Hippocampal formation (tissue), 2 donors: ENCODE measurements around the gene RINL.
"Not testable (repeated sequence)": the region's sequence is repeated elsewhere in the genome, so short reads cannot be mapped to it uniquely, and the experiment has no call there.

Experiments
- DNase-seq, 2 donors: peaks; one replicate each; lab custom pipeline; 2025; lab: John Stamatoyannopoulos, UW

The RINL gene

DNA sequence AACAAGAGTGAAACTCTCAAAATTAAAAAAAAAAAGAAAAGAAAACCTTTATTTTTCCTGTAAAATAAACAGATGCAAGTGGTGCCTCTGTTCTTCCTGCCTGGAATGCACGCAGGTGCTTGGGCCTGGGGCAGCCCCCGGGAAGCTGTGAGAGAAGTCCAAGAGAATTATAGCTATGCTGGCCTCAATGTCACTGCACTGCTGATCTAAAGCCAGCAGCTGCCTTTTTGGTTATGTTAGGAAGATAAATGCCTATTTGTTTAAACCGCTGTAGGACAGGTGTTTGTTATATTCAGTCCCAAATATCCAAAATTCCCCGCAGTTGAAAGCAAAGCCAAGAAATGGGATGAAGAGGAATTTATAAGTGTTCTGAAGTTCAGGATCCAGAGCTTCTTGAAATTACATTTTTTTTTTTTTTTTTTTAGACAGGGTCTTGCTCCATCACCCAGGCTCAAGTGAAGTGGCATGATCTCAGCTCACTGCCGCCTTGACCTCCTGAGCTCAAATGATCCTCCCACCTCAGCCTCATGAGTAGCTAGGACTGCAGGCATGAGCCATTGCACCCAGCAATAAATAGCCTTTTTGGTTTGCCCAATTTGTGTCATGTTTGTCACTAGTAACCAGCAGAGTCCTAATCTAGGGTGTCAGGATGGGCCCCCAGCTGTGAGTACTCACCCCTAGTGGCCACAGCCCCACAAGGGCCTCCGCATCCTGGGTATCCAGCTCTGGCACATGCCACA lies 2.2 kb downstream of the RINL start:
- DNase-seq, result no peak

DNA sequence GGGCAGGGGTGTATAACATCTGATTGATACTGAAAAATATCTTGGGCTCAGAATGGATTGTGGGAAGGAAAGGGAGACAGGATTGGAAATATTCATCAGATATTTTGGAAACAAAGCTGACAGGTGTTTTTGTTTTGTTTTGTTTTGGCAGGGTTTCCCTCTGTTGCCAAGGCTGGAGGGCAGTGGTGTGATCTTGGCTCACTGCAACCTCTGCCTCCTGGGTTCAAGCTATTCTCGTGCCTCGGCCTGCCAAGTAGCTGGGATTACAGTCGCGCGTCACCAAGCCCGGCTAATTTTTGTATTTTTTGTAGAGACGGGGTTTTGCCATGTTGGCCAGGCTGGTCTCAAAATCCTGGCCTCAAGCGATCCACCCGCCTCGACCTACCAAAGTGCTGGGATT lies 4.7 kb downstream of the RINL start:
- DNase-seq, result not testable (repeated sequence)

DNA sequence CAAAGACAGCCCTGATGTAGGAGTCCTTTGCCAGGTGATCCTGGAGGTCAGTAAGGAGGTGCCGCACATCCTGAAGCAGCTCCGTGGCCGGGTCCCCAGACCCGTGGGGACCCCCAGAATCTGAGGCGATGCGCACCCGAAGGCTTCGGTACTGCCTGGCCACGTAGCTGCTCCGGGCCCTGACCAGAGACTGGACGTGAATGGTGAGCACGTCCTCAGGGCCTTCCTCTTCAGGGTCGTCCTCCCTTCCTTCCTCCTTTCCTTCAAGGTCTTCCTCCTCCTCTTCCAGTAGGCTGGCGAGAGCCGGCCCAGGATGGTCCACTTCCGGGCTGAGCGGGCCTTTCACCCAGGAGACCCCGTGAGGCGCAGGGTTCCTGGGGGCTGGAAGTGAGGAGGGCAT lies 7.5 kb downstream of the RINL start:
- no peak for DNase-seq

DNA sequence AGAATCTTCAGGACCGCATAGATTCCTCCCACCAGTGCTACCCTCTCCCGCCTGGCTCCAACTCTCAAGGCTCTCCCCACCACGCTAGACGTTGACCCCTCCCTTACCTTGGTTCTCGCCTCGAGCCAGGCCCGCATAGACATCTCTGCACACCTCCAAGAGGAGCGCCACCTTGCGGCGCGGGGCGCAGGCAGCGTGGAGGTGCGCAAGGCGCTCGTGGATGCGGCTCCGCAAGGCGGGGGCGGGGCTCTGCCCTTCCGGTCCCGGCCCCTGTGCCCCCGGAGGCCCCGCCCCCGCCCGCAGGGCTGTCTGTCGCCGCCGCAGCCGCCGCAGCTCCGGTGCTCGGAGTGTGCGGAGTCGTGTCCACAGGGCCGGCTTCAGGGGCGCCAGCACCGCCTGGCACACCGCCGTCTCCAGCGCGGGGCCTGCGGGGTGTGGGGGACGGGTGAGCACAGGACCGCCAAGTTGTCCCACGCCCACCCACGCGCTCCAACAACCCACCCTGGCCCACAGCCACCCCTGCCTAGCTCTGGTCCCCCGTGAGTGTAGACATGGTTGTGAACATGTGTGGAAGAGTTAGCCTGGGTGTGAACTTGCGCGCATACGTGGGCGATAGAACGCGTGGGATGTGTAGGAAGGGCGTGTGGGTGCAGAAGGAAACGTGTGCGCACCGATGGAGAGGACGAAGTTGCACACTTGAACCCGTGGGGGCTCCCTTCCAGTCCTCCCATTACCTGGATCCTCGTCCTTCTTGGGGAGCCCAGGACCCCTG lies 8.1 kb downstream of the RINL start:
- peak in 1 of 2 donors; percentile 71 for DNase-seq

DNA sequence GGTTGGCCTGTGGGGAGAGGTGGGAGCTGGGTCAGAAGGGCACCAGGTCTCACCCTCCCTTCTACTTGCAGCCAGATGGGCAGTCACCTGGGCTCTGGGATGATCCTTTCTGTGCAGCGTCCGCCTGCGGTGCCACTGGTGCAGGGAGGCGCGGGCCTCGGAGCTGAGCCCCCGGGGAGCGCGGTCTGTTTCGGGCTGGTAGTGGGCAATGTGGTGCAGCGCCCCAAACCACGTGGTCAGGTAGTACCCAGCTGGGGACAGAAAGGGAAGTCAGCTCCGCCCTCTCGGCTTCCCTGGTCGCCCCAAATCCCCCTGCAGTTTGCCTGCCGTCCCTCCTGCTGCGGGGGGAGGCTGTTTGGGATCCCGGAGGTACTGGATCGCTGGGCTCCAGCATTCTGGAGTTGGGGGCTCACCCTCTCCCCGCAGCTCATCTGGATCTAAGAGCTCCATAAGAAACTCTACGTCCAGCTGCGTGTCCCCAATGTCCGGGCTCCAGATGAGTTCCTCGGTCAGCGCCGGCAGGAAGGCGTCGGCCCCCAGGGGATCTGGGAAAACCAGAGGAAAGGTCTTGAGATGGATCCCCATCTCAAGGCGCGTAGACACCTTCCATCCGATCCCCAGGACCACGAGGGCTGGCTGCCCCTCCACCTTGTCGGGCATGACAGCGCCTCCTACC lies 8.8 kb downstream of the RINL start:
- peak in 1 of 2 donors; percentile 6 for DNase-seq

DNA sequence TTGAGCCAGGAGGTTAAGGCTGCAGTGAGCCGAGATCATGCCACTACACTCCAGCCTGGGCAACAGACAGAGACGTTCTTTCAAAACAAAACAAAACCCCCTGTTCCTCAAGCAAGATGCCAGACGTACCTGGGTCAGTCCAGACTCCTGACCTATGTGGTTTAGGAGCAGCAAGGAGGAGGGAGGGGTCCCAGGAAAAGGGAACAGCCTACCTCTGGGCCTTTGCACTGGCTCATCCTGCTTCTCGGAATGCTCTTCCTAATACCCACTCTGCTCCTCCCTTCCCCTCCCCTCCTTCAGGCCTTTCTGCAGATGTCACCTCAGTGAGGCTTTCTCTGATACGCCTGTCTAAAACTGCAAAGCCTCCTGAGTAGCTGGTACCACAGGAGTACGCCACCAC lies 9.5 kb downstream of the RINL start:
- no peak for DNase-seq

DNA sequence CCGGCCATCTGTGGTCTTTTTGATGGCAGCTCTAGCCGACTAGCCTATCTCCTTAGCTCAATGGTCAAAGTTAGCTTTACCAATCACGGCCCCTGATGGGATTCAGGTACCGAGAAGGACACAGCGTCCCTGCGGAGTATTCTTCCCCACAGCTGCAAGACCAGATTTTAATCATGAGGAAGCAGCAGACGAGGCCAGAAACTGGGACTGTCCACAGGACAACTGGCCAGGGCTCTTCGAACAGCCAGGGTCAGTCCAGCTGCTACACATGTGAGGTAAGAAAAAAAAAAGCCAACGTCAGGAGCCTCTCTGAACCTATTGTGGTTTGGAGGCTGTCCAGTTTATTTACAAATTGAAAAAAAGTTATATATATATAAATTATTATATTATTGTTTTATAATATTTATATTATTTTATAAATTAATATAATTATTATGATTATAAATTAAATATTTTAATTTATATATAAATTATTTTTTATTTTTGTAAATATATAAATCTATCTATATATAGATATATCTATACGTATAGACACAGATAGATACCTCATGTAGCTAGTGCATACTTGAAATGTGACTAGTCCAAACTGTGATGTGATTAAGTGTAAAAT lies 10.8 kb downstream of the RINL start:
- no peak for DNase-seq

DNA sequence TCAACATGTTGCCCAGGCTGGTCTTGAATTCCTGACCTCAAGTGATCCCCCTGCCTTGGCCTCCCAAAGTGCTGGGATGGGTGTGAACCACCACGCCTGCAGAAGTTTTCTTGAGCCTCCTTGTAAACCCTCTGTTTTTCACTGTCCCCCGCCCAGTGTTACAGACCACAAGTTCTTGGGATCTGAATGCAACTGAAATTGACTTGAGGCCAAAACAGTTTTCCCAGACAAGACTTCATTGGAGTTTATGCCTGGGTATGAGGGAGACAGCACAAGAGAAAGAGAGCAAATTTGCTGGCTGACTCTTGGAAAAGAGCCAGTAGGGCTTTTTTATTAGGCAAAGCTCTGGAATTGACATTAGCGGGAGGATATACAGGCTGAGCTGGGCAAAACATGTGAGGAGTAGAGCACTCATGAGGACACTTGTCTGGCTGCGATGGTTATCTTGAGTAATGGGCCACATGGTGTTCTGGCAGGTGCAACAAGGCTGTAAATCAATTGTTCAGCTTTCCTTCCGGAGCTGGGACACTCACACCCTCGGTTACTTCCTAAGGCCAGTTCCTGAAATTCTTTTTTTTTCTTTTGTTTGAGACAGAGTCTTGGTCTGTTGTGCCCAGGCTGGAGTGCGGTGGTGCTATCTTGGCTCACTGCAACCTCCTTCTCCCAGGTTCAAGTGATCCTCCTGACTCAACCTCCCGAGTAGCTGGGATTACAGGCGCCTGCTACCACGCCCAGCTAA lies 15.6 kb downstream of the RINL start:
- no peak for DNase-seq

DNA sequence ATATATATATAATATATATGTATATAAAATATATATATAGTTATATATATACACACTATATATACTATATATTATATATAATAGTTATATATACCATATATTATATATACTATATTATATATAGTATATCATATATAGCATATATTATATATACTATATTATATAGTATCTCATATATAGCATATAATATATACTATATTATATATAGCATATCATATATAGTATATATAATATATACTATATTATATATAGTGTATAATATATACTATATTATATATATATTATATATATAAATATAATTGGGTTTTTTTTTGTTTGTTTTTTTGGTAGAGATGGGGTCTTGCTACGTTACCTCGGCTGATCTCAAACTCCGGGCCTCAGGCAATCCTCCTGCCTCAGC lies 16.7 kb downstream of the RINL start:
- DNase-seq, result no peak

DNA sequence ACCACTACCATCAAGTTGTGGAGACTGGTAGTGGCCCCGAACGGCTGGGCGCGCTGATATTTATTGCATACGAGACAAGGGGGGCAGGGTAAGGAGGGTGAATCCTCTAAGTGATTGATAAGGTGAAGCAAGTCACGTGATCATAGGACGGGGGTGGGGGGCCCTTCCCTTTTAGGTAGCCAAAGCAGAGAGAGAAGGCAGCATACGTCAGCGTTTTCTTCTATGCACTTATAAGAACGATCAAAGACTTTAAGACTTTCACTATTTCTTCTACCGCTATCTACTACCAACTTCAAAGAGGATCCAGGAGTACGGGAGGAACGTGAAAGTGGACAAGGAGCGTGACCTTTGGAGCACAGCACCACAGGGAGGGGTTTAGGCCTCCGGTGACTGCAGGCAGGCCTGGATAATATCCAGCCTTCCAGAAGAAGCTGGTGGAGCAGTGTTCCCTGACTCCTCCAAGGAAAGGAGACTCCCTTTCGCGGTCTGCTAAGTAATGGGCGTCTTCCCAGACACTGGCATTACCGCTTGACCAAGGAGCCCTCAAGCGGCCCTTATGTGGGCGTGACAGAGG lies 18.4 kb downstream of the RINL start:
- DNase-seq, result not testable (repeated sequence)

DNA sequence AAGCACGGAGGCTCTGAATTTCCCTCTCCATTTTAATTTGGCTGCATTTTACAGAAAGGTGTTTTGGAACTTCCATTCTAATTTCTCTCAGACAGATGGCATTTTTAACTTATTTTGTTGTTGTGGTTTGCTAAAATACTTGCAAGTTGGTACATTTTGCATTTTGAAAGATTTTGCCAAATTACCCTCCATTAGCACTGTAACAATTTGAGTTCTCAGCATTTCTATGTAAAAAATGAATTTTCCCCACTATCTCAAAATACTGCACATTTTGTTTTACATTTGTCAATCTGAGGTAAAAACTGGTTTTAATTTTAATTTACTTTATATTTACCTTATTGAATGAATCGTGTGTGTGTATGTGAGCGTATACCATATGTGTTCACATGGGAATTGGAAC lies 21.3 kb downstream of the RINL start:
- no peak for DNase-seq

DNA sequence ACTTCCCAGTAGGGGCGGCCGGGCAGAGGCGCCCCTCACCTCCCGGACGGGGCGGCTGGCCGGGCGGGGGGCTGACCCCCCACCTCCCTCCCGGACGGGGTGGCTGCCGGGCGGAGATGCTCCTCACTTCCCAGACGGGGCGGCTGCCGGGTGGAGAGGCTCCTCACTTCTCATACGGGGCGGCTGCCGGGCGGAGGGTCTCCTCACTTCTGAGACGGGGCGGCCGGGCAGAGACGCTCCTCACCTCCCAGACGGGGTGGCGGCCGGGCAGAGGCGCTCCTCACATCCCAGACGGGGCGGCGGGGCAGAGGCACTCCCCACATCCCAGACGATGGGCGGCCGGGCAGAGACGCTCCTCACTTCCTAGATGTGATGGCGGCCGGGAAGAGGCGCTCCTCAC lies 22.3 kb downstream of the RINL start:
- DNase-seq, result not testable (repeated sequence)

DNA sequence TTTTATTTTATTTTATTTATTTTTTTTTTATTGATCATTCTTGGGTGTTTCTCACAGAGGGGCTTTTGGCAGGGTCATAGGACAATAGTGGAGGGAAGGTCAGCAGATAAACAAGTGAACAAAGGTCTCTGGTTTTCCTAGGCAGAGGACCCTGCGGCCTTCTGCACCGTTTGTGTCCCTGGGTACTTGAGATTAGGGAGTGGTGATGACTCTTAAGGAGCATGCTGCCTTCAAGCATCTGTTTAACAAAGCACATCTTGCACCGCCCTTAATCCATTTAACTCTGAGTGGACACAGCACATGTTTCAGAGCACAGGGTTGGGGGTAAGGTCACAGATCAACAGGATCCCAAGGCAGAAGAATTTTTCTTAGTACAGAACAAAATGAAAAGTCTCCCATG lies 23.1 kb downstream of the RINL start:
- not testable (repeated sequence) for DNase-seq

DNA sequence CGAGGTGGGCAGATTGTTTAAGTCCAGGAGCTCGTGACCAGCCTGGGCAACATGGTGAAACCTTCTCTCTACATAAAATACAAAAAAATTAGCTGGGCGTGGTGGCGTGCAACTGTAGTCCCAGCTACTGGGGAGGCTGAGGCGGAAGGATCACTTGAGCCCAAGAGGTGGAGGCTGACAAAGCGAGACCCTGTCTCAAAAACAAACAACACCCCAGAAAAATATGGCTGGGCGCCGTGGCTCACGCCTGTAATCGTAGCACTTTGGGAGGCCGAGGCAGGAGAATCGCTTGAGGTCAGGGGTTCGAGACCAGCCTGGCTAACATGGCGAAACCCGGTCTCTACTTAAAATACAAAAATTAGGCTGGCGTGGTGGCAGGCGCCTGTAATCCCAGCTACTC lies 24.9 kb downstream of the RINL start:
- no peak for DNase-seq

DNA sequence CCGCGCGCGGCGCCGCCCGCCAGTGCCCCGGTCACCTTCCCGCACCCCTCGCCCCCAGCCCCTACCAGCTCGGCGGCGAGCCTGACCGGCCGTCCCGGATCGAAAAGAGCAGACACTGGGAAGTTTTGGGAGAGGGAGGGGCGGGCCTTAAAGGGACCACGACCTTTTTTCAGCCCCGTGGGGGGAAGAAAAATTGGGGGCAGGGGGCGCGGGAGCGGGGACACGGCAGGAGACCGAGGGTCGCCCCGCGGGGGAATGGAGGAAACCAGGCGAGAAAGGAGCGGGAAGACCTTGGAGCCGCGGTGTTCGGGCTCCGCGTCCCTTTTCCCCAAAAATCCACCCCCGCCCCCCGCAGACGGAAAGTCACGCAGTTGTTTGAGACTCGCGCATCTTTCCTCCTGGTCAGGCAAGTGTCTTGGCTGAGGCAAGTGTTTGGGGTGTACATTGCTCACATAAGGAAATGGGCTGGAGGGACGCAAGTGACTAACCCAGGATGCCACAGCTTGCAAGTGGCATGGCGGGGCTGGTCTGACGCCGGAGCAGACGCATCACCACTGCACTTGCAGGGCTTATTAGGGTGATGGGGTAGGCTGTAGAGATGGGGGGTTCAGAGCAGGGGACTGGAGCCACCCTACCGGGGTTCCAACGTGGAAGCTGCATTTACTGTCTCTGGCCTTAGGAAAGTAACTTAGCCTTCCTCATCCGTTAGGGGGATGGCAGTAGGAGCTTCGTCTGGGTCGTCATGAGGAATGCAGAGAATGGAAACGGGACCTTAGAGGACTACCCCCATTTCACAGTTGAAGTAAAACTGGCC lies 25.6 kb downstream of the RINL start:
- peak in 1 of 2 donors; percentile 43 for DNase-seq

DNA sequence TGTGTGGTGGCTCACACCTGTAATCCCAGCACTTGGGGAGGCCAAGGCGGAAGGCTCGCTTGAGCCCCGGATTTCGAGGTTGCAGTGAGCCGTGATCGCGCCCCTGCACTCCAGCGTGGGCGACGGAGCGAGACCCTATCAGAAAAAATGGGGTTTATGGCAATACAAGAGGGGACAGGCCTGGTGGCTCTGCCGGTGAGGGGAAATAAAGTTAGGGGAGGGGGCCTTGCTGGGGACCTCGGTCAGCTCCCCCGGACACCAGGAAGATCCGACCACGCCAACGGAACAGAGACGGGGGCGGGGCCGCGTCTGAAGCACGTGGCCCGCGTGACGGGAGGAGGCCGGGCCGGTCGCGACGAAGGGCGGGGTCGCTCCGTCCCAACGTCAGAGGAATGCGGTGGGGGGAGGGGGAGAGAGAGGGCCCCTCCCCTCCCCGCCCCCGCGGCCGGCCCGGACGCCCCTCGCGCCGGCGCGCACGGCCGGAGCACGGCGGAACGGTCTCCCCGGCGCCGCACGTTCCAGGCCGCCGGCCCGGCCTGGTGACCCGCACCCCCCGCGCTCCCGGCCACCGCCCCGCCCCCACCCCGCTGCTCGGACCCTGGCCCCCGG lies 26.3 kb downstream of the RINL start:
- peak; percentile 78 to 87 for DNase-seq

DNA sequence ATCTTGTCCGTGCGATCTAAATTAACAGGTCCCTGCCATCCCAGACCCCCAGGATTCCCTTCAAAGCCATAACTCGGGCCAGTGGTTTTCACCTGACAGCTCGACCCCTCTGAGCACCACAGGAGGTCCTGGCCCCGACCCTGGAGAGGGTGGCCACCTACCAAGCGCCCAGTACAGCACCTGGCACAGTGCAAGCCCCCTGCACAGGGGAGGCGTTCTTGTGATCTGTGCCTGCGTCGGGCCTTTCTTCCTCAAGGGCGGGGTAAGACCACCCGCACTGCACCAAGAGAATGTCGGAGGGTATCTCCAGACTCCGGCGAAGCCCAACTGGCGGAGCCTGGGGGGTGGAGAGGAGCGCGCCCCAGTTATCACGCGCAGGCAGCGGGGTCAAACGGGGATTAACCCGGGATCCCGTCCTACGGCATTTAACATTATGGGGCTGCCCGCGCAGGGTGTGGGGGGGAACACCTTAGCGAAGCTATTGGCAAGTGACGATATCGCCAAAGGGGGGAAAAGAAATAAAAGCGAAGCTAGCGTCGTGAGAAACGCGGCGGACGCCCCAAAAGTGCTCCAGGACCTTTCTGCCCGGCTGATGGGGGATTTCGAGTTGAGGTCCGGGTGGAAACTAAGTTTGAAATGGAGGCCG lies 27.0 kb downstream of the RINL start:
- DNase-seq, result peak in 1 of 2 donors; percentile 58

DNA sequence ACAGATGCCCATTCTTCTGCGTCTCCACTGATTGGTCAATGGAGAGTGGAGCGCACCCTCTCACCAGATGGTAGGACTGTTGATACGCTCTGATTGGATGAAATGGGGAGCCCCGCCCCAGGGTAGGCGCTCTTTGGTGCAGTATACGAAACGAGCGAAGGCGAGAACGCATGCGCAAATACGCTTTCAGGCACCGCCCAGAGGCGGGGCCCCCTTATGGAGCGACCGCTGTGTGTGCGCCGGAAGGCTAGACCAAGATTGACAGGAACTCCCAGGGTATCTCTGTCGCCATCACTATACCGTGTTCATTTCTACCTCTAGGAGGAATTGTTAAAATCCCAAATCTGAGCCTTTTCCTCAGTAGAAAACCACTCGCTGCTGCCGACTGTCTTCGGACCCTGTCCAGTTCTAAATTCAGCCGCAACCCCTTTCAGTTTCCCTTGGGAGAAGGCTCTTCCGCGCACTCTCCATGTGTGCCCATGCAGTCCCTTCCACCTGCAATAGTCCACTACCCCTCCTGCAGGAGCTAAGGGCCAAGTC lies 27.6 kb downstream of the RINL start:
- DNase-seq, result no peak

DNA sequence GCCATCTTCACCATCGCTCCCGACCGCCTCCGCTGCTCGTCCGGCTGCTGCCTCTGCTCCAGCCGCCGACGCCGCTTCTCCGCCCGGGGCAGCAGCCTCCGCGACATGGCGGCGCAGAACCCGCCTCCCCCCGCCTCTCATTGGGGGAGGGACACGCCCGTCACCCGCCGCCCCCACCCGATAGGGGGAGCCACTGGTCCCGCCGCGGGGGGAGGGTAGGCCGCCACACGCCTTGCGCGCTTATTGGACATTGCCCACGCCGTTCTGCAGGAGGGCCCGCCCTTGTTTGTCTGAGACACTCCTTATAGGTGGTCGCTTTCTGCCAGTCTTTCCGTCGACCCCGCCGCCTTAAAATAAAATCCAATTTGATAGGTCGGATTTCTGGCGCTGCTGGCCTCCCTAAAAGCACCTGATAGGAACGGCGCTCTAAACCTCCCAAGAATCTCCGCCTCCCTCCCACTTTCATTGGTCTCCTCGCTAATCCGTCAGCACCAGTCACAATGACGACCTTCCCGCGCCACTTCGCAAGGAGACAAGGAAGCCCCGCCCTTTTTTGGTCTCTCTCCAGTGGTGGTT lies 28.1 kb downstream of the RINL start, which contains the start of gene HNRNPL:
HNRNPL (minus strand) TSS at position 127 of the 576 bp plus-strand sequence; CDS start at position 107, 20 bp downstream.
- peak; percentile 100 for DNase-seq
